ENCODE data around the gene ATXN7L1.
A peak's percentile ranks its signal among the peaks of the same experiment; 100 is the strongest.

ATXN7L1 gene

GRCh38 chr7:105806592-105807447, 69.6 kb downstream of the ATXN7L1 start:
- peak; percentile 59 for DNase-seq (ENCODE audit: extremely low read depth, low read depth)
- no peak for TF ChIP-seq CTCF (IDR thresholded peaks at IDR 0.05; ENCODE audit: low read depth, low read length, missing control alignments)
- H3K4me3 ChIP-seq (replicated peaks; ENCODE audit: low read depth, low read length) = no peak overlapping the region

GRCh38 chr7:105805447-105806019, 70.9 kb downstream of the ATXN7L1 start:
- no peak for TF ChIP-seq CTCF (IDR thresholded peaks at IDR 0.05; ENCODE audit: low read depth, low read length, missing control alignments)
- H3K4me3 ChIP-seq (replicated peaks; ENCODE audit: low read depth, low read length) = no peak overlapping the region
- no peak for DNase-seq (ENCODE audit: extremely low read depth, low read depth)

- no peak for DNase-seq (ENCODE audit: extremely low read depth, low read depth)
- H3K4me3 ChIP-seq (replicated peaks; ENCODE audit: low read depth, low read length) = no peak overlapping the region
- TF ChIP-seq CTCF (IDR thresholded peaks at IDR 0.05; ENCODE audit: low read depth, low read length, missing control alignments) = no peak
These were observed 73.0 kb downstream of the ATXN7L1 start for GRCh38 chr7:105803429-105803736.

GRCh38 chr7:105802604-105803428, 73.6 kb downstream of the ATXN7L1 start:
- H3K4me3 ChIP-seq (replicated peaks; ENCODE audit: low read depth, low read length) = no peak overlapping the region
- DNase-seq (ENCODE audit: extremely low read depth, low read depth) = no peak
- TF ChIP-seq CTCF (IDR thresholded peaks at IDR 0.05; ENCODE audit: low read depth, low read length, missing control alignments) = no peak

GRCh38 chr7:105800849-105801534, 75.4 kb downstream of the ATXN7L1 start:
- no peak overlapping the region for H3K4me3 ChIP-seq (replicated peaks; ENCODE audit: low read depth, low read length)
- no peak for DNase-seq (ENCODE audit: extremely low read depth, low read depth)
- TF ChIP-seq CTCF (IDR thresholded peaks at IDR 0.05; ENCODE audit: low read depth, low read length, missing control alignments) = no peak

GRCh38 chr7:105800442-105800841, 76.0 kb downstream of the ATXN7L1 start:
- no peak for TF ChIP-seq CTCF (IDR thresholded peaks at IDR 0.05; ENCODE audit: low read depth, low read length, missing control alignments)
- H3K4me3 ChIP-seq (replicated peaks; ENCODE audit: low read depth, low read length) = no peak overlapping the region
- DNase-seq (ENCODE audit: extremely low read depth, low read depth) = no peak

Data from HFF-Myc (cell line).